Activated CD8-positive, alpha-beta T cell treated with anti-CD3 and anti-CD28 coated beads for 36 hours (primary cell): ENCODE results near the gene PPT2. TPM values are rescaled to one million over a fixed set of nuclear protein-coding genes. Genes with fewer than 3 reads are reported as not detected.
A peak's percentile ranks its signal among the peaks of the same experiment; 100 is the strongest.

Experiments
- ATAC-seq: fragments of 200-7000 bp; cut with Tn5 transposase; one replicate; pipeline ENCODE4 v1.10.0; 2021; ENCODE audit warnings: mild to moderate bottlenecking, moderate library complexity
- CTCF ChIA-PET: fragments of 350-600 bp; sonication (Branson Sonifier 250); formaldehyde crosslinking; loops from one replicate; lab custom pipeline; 2021; ENCODE audit warnings: antibody characterized with exemption; lab: Charles Lee
- POLR2A ChIA-PET: fragments of 350-600 bp; sonication (Branson Sonifier 250); formaldehyde crosslinking; loops from one replicate; lab custom pipeline; 2021; ENCODE audit warnings: antibody characterized with exemption; lab: Charles Lee
- DNase-seq: peaks from one replicate; pipeline ENCODE4 v3.0.0-alpha.2; 2020
- H3K27ac Mint-ChIP-seq: one replicate; pipeline ENCODE4 v1.8.0; 2021; ENCODE audit warnings: mild to moderate bottlenecking, mixed read lengths
- H3K27me3 Mint-ChIP-seq: one replicate; pipeline ENCODE4 v1.8.0; 2021; ENCODE audit warnings: mixed read lengths
- H3K36me3 Mint-ChIP-seq: one replicate; pipeline ENCODE4 v1.8.0; 2021; ENCODE audit warnings: low read depth, mixed read lengths
- H3K4me1 Mint-ChIP-seq: one replicate; pipeline ENCODE4 v1.8.0; 2021; ENCODE audit warnings: low read depth, mixed read lengths
- H3K4me3 Mint-ChIP-seq: one replicate; pipeline ENCODE4 v1.8.0; 2021; ENCODE audit warnings: mild to moderate bottlenecking, moderate library complexity, mixed read lengths
- H3K9me3 Mint-ChIP-seq: one replicate; pipeline ENCODE4 v1.8.0; 2021; ENCODE audit warnings: mixed read lengths
- CTCF ChIP-seq: fragments of 200-600 bp; IDR thresholded peaks from one replicate; pipeline ENCODE4 v1.8.0; 2022; ENCODE audit warnings: antibody characterized with exemption, mild to moderate bottlenecking
- intact Hi-C: fragments of 100-400 bp; cut with micrococcal nuclease; formaldehyde crosslinking; loops from one replicate; pipeline ENCODE4 v1.10.0; 2022
- total RNA-seq, 2 experiments: library from RNA; stranded (reverse); gene quantifications; one replicate each; pipeline ENCODE4 v1.2.3, GENCODE V29; 2021

Gene PPT2
- total RNA-seq, 2 experiments from 2014 or later: 14.4 to 21.7 TPM

- Mint-ChIP-seq H3K9me3 (no peaks in the 10 kb centered on the region), H3K36me3 (no peaks in the 10 kb centered on the region), H3K27ac (no peak overlapping the region), H3K27me3 (peaks cover 11% of the 10 kb centered on the region), H3K4me1 (peaks cover 17% of the 10 kb centered on the region), H3K4me3 (no peak overlapping the region)
- ChIA-PET POLR2A (interaction anchor here (1.0 to 1.8 kb wide), 3 partner anchors 9 to 22 kb away, joined by 3 to 6 read pairs (median 3); partner anchors contain the start of gene FKBPL), CTCF (interaction anchor here (5.0 kb wide), 1 partner anchor 10 kb away, joined by 25 read pairs; no protein-coding TSS in a partner anchor)
- no peak for ATAC-seq
- no peak for TF ChIP-seq CTCF
- intact Hi-C loops: no loop called here
- DNase-seq: no peak
Measured at GRCh38 chr6:32108727-32109113, 45.2 kb upstream of the PPT2 start.

GRCh38 chr6:32109114-32109764, 44.7 kb upstream of the PPT2 start, which contains the start of gene TNXB:
TNXB (minus strand) TSS chr6:32109338; CDS start chr6:32098198, 11,140 bp downstream.
- ATAC-seq: peak; percentile 27
- H3K9me3 Mint-ChIP-seq: no peaks in the 10 kb centered on the region
- H3K27ac Mint-ChIP-seq: no peak within 1 kb of the TSS
- H3K4me1 Mint-ChIP-seq: peaks cover 17% of the 10 kb centered on the region
- H3K27me3 Mint-ChIP-seq: peaks cover 9% of the 10 kb centered on the region
- no peaks in the 10 kb centered on the region for H3K36me3 Mint-ChIP-seq
- CTCF ChIA-PET: interaction anchor here (5.0 kb wide), 1 partner anchor 9 kb away, joined by 25 read pairs; no protein-coding TSS in a partner anchor
- intact Hi-C loops: no loop called here
- TF ChIP-seq CTCF: no peak
- no peak for DNase-seq
- POLR2A ChIA-PET: interaction anchor here (1.0 to 1.8 kb wide), 4 partner anchors 8 to 21 kb away, joined by 3 to 6 read pairs (median 3); partner anchors contain the start of gene FKBPL
- H3K4me3 Mint-ChIP-seq: no peak within 1 kb of the TSS

- H3K4me3 Mint-ChIP-seq: no peak overlapping the region
- CTCF ChIA-PET: interaction anchor here (5.0 kb wide), 1 partner anchor 9 kb away, joined by 25 read pairs; no protein-coding TSS in a partner anchor
Measured at GRCh38 chr6:32109765-32110160, 44.2 kb upstream of the PPT2 start.

GRCh38 chr6:32110632-32111031, 43.3 kb upstream of the PPT2 start:
- Mint-ChIP-seq H3K4me3 (no peak overlapping the region), H3K36me3 (peaks cover 2% of the 10 kb centered on the region), H3K27me3 (peaks cover 4% of the 10 kb centered on the region), H3K9me3 (no peaks in the 10 kb centered on the region), H3K4me1 (peaks cover 17% of the 10 kb centered on the region), H3K27ac (no peak overlapping the region)
- ChIA-PET POLR2A (interaction anchor here (1.4 to 1.6 kb wide), 2 partner anchors 8 to 16 kb away, joined by 3 to 7 read pairs; no protein-coding TSS in a partner anchor), CTCF (interaction anchor here (5.0 kb wide), 1 partner anchor 8 kb away, joined by 25 read pairs; no protein-coding TSS in a partner anchor)
- intact Hi-C loops: no loop called here
- DNase-seq (no peak), ATAC-seq (no peak)
- no peak for TF ChIP-seq CTCF

More at GRCh38 chr6:32109765-32110160, 44.2 kb upstream of the PPT2 start:
- H3K27ac Mint-ChIP-seq: no peak overlapping the region
- peaks cover 17% of the 10 kb centered on the region for H3K4me1 Mint-ChIP-seq
- peaks cover 2% of the 10 kb centered on the region for H3K36me3 Mint-ChIP-seq
- peaks cover 7% of the 10 kb centered on the region for H3K27me3 Mint-ChIP-seq
- no peaks in the 10 kb centered on the region for H3K9me3 Mint-ChIP-seq
- no peak for DNase-seq
- POLR2A ChIA-PET: interaction anchor here (1.4 to 1.8 kb wide), 2 partner anchors 8 to 9 kb away, joined by 3 to 6 read pairs; no protein-coding TSS in a partner anchor
- TF ChIP-seq CTCF: no peak
- no peak for ATAC-seq
- intact Hi-C loops: no loop called here
